K562 (cell line): Measurements from ENCODE around the gene ACBD3. TPM values are rescaled to one million over a fixed set of nuclear protein-coding genes. Genes with fewer than 3 reads are reported as not detected.

Experiments
- FUS ChIP-seq: fragments of 200-400 bp; formaldehyde crosslinking; optimal IDR thresholded peaks from 2 replicates; pipeline ENCODE3; 2017; ENCODE audit warnings: low read depth, low read length
- KLF6 ChIP-seq: fragments of 250-450 bp; sonication (Bioruptor Pico); IDR thresholded peaks from 2 replicates; pipeline ENCODE4 v1.4.0; 2020; ENCODE audit warnings: mild to moderate bottlenecking, moderate library complexity, borderline replicate concordance
- RBM15 ChIP-seq: fragments of 200-400 bp; formaldehyde crosslinking; IDR thresholded peaks from 2 replicates; pipeline ENCODE4 v1.6.1; 2018; ENCODE audit warnings: mild to moderate bottlenecking, low read length, moderate library complexity; ENCODE audit not compliant: insufficient read depth
- SREBF1 ChIP-seq: fragments of 150-350 bp; IDR thresholded peaks from 2 replicates; pipeline ENCODE4 v1.6.1; 2014; ENCODE audit warnings: antibody characterized with exemption, low read depth, low read length, borderline replicate concordance
- U2AF1 ChIP-seq: fragments of 200-400 bp; formaldehyde crosslinking; optimal IDR thresholded peaks from 2 replicates; pipeline ENCODE3; 2017; ENCODE audit warnings: mild to moderate bottlenecking, low read depth, low read length, moderate library complexity
- XRCC5 ChIP-seq: fragments of 200-400 bp; formaldehyde crosslinking; IDR thresholded peaks from 2 replicates; pipeline ENCODE4 v1.6.1; 2017; ENCODE audit warnings: low read depth, mild to moderate bottlenecking, low read length
- ZKSCAN8 ChIP-seq: fragments of 200-800 bp; sonication (Bioruptor generic); IDR thresholded peaks from 2 replicates; pipeline ENCODE4 v1.6.1; 2016; ENCODE audit warnings: missing genetic modification characterization, missing compliant biosample characterization
- ZNF764 ChIP-seq: fragments of 250-450 bp; sonication (Bioruptor Pico); IDR thresholded peaks from 2 replicates; pipeline ENCODE4 v1.4.0; 2020; ENCODE audit warnings: low read depth, mild to moderate bottlenecking, moderate library complexity
- polyA plus RNA-seq, 8 experiments: library from polyadenylated mRNA; depleted of rRNA in 4 of 8; stranded (reverse) in 5 of 8; unstranded in 3 of 8; fragments of >200 nt; fragmentation: Nextera tagmentation in 2 of 8; fragmentation: Illumina TruSeq in 1 of 8; extraction: Ambion mirVana in 2 of 8; extraction: Trizol in 1 of 8; gene quantifications; 2 replicates each; pipeline versions ENCODE4 v1.2.1 to v1.2.3, GENCODE V29; 2011 to 2014; ENCODE audit warnings: inconsistent platforms in 1 of 8, missing spikeins in 1 of 8
- total RNA-seq, 7 experiments: library from RNA; depleted of rRNA in 6 of 7; stranded (reverse); fragments of >200 nt in 6 of 7; fragmentation: Illumina TruSeq in 2 of 7; extraction: Trizol in 2 of 7; gene quantifications; 2 replicates each; pipeline versions ENCODE4 v1.2.1 to v1.2.3, GENCODE V29; 2011 to 2021; ENCODE audit warnings: low replicate concordance in 1 of 7
- TF ChIP-seq, protein P1 (sequence below): fragments of 250-450 bp; sonication (Bioruptor Pico); IDR thresholded peaks from 2 replicates; pipeline ENCODE4 v1.4.0; 2020
- TF ChIP-seq, protein P2 (sequence below): fragments of 250-450 bp; sonication (Bioruptor Pico); IDR thresholded peaks from 2 replicates; pipeline ENCODE4 v1.4.0; 2020; ENCODE audit warnings: mild to moderate bottlenecking, moderate library complexity
- TF ChIP-seq, protein P3 (sequence below): fragments of 450-650 bp; formaldehyde crosslinking; IDR thresholded peaks from 2 replicates; pipeline ENCODE4 v1.4.0; 2020; ENCODE audit warnings: mild to moderate bottlenecking, mixed read lengths
- TF ChIP-seq, protein P4 (sequence below): fragments of 150-350 bp; conservative IDR thresholded peaks from 2 replicates; pipeline ENCODE4 v1.6.1; 2014; ENCODE audit warnings: low read length
- TF ChIP-seq, protein P5 (sequence below), 2 experiments: fragments of 450-650 bp in 1 of 2; sonication (generic) in 1 of 2; formaldehyde crosslinking; conservative IDR thresholded peaks; 2 replicates each; pipeline versions ENCODE4 v1.4.0 to v1.8.1; 2020 to 2022; ENCODE audit warnings: mild to moderate bottlenecking in 1 of 2, missing genetic modification reagents in 1 of 2

Gene ACBD3
- total and polyA plus RNA-seq, 9 of the 15 experiments (the other 6 are each of a cell fraction or from before 2014, with no cell fraction given), result 11.1 to 36.7 (median 26.9) TPM

DNA sequence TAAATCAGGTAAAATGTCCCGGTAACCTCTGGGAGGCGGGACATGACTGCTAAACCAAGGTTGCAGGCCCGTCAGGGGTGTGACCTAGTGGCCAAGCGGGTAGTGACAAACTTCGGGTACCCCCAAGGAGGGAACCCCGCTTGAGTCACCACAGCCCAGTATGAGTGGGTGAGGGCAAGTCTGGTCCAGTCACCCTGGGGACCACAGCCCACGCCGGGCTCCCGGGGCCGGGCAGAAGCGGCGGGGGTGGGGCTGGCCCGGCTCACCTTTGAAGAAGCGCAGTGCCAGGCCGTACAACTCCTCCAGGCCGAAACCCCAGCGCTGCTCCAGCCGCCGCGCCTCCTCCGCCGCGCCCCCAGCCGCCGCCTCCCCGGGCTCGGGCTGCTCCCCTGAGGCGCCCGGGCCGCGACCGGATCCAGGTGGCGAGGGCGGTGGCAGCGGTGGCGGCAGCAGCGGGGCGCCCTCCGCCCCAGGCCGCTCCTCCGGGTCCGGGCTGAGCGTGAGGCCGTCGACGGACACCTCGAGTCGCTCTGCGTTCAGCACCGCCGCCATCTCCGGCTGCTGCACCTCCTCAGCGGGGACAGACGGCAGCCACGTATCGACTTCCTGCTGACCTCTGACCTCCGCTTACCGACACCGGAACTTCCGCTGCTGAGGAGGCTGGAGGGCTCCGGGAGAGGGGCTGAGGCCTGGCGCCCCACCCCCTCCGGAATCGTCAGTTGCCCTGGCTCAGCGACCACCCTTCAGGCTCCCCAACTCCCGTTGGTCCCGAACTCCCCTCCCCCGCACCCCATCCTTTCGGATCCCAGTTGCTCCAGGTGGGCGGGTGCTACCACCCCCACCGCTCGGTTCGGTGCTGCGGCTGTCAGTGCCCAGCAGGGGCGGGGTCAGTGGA is at the start of gene ACBD3 (continued):
- TF ChIP-seq, protein P1, sequence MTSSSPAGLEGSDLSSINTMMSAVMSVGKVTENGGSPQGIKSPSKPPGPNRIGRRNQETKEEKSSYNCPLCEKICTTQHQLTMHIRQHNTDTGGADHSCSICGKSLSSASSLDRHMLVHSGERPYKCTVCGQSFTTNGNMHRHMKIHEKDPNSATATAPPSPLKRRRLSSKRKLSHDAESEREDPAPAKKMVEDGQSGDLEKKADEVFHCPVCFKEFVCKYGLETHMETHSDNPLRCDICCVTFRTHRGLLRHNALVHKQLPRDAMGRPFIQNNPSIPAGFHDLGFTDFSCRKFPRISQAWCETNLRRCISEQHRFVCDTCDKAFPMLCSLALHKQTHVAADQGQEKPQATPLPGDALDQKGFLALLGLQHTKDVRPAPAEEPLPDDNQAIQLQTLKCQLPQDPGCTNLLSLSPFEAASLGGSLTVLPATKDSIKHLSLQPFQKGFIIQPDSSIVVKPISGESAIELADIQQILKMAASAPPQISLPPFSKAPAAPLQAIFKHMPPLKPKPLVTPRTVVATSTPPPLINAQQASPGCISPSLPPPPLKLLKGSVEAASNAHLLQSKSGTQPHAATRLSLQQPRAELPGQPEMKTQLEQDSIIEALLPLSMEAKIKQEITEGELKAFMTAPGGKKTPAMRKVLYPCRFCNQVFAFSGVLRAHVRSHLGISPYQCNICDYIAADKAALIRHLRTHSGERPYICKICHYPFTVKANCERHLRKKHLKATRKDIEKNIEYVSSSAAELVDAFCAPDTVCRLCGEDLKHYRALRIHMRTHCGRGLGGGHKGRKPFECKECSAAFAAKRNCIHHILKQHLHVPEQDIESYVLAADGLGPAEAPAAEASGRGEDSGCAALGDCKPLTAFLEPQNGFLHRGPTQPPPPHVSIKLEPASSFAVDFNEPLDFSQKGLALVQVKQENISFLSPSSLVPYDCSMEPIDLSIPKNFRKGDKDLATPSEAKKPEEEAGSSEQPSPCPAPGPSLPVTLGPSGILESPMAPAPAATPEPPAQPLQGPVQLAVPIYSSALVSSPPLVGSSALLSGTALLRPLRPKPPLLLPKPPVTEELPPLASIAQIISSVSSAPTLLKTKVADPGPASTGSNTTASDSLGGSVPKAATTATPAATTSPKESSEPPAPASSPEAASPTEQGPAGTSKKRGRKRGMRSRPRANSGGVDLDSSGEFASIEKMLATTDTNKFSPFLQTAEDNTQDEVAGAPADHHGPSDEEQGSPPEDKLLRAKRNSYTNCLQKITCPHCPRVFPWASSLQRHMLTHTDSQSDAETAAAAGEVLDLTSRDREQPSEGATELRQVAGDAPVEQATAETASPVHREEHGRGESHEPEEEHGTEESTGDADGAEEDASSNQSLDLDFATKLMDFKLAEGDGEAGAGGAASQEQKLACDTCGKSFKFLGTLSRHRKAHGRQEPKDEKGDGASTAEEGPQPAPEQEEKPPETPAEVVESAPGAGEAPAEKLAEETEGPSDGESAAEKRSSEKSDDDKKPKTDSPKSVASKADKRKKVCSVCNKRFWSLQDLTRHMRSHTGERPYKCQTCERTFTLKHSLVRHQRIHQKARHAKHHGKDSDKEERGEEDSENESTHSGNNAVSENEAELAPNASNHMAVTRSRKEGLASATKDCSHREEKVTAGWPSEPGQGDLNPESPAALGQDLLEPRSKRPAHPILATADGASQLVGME (CRISPR knock-in tag), result no peak
- TF ChIP-seq RBM15, result no peak
- TF ChIP-seq, protein P2, sequence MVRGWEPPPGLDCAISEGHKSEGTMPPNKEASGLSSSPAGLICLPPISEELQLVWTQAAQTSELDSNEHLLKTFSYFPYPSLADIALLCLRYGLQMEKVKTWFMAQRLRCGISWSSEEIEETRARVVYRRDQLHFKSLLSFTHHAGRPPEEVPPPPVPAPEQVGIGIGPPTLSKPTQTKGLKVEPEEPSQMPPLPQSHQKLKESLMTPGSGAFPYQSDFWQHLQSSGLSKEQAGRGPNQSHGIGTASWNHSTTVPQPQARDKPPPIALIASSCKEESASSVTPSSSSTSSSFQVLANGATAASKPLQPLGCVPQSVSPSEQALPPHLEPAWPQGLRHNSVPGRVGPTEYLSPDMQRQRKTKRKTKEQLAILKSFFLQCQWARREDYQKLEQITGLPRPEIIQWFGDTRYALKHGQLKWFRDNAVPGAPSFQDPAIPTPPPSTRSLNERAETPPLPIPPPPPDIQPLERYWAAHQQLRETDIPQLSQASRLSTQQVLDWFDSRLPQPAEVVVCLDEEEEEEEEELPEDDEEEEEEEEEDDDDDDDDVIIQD (CRISPR knock-in tag), result no peak
- TF ChIP-seq ZKSCAN8 (CRISPR knock-in tag), result no peak
- TF ChIP-seq U2AF1, result no peak
- TF ChIP-seq FUS, result peak; percentile 54
- TF ChIP-seq, protein P3, sequence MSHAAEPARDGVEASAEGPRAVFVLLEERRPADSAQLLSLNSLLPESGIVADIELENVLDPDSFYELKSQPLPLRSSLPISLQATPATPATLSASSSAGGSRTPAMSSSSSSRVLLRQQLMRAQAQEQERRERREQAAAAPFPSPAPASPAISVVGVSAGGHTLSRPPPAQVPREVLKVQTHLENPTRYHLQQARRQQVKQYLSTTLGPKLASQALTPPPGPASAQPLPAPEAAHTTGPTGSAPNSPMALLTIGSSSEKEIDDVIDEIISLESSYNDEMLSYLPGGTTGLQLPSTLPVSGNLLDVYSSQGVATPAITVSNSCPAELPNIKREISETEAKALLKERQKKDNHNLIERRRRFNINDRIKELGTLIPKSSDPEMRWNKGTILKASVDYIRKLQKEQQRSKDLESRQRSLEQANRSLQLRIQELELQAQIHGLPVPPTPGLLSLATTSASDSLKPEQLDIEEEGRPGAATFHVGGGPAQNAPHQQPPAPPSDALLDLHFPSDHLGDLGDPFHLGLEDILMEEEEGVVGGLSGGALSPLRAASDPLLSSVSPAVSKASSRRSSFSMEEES, result no peak
- TF ChIP-seq, protein P4, sequence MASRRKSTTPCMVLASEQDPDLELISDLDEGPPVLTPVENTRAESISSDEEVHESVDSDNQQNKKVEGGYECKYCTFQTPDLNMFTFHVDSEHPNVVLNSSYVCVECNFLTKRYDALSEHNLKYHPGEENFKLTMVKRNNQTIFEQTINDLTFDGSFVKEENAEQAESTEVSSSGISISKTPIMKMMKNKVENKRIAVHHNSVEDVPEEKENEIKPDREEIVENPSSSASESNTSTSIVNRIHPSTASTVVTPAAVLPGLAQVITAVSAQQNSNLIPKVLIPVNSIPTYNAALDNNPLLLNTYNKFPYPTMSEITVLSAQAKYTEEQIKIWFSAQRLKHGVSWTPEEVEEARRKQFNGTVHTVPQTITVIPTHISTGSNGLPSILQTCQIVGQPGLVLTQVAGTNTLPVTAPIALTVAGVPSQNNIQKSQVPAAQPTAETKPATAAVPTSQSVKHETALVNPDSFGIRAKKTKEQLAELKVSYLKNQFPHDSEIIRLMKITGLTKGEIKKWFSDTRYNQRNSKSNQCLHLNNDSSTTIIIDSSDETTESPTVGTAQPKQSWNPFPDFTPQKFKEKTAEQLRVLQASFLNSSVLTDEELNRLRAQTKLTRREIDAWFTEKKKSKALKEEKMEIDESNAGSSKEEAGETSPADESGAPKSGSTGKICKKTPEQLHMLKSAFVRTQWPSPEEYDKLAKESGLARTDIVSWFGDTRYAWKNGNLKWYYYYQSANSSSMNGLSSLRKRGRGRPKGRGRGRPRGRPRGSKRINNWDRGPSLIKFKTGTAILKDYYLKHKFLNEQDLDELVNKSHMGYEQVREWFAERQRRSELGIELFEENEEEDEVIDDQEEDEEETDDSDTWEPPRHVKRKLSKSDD, result no peak
- TF ChIP-seq ZNF764, result no peak
- no peak for TF ChIP-seq KLF6 (CRISPR knock-in tag)
- TF ChIP-seq SREBF1, result no peak
- TF ChIP-seq, protein P5, sequence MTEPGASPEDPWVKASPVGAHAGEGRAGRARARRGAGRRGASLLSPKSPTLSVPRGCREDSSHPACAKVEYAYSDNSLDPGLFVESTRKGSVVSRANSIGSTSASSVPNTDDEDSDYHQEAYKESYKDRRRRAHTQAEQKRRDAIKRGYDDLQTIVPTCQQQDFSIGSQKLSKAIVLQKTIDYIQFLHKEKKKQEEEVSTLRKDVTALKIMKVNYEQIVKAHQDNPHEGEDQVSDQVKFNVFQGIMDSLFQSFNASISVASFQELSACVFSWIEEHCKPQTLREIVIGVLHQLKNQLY (CRISPR knock-in tag; conservative IDR thresholded peaks at IDR 0.05), result no peak
- TF ChIP-seq XRCC5, result no peak
